IPS-15b (cell line): Measurements from ENCODE around the gene SUMO2.
"Not testable (repeated sequence)": the region's sequence is repeated elsewhere in the genome, so short reads cannot be mapped to it uniquely, and the experiment has no call there.

Source experiments
- H3K27me3 ChIP-seq: one replicate; pipeline ENCODE4 v1.6.1; 2013; ENCODE audit warnings: low read length; ENCODE audit not compliant: control insufficient read depth, insufficient read depth
- H3K36me3 ChIP-seq: one replicate; pipeline ENCODE4 v1.6.1; 2013; ENCODE audit warnings: low read length; ENCODE audit not compliant: control insufficient read depth, insufficient read depth
- H3K4me1 ChIP-seq: one replicate; pipeline ENCODE4 v1.6.1; 2013; ENCODE audit warnings: mild to moderate bottlenecking, low read length; ENCODE audit not compliant: control insufficient read depth, insufficient read depth
- H3K4me3 ChIP-seq: one replicate; pipeline ENCODE4 v1.5.1; 2013; ENCODE audit warnings: low read depth, low read length
- H3K9ac ChIP-seq: one replicate; pipeline ENCODE4 v1.6.1; 2013; ENCODE audit warnings: low read depth, mild to moderate bottlenecking, low read length
- H3K9me3 ChIP-seq: one replicate; pipeline ENCODE4 v1.6.1; 2013; ENCODE audit warnings: mild to moderate bottlenecking, low read length; ENCODE audit not compliant: control insufficient read depth, insufficient read depth

Gene SUMO2

DNA sequence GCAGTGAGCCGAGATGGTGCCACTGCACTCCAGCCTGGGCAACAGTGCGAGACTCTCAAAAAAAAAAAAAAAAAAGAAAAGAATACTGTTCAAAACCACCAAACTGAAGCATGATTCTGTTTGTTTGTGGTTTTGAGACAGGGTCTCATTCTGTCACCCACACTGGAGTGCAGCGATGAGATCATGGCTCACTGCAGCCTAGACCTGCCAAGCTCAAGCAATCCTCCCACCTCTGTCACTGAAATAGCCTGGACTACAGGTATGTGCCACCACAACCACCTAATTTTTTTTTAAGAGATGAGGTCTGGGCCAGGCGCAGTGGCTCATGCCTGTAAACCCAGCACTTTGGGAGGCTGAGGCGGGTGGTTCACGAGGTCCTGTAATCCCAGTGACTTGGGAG, 4.3 kb downstream of the SUMO2 start:
- Histone ChIP-seq H3K4me1 (peaks cover 6% of the 10 kb centered on the region), H3K9me3 (no peaks in the 10 kb centered on the region), H3K9ac (no peak overlapping the region), H3K27me3 (no peaks in the 10 kb centered on the region), H3K36me3 (peaks cover 43% of the 10 kb centered on the region), H3K4me3 (no peak overlapping the region)

- H3K9ac ChIP-seq = no peak overlapping the region
- H3K4me3 ChIP-seq = no peak overlapping the region
- no peaks in the 10 kb centered on the region for H3K27me3 ChIP-seq
- H3K4me1 ChIP-seq = peaks cover 6% of the 10 kb centered on the region
- H3K9me3 ChIP-seq = no peaks in the 10 kb centered on the region
- peaks cover 47% of the 10 kb centered on the region for H3K36me3 ChIP-seq
Observed at GRCh38 chr17:75176625-75177024, 6.1 kb downstream of the SUMO2 start.

DNA sequence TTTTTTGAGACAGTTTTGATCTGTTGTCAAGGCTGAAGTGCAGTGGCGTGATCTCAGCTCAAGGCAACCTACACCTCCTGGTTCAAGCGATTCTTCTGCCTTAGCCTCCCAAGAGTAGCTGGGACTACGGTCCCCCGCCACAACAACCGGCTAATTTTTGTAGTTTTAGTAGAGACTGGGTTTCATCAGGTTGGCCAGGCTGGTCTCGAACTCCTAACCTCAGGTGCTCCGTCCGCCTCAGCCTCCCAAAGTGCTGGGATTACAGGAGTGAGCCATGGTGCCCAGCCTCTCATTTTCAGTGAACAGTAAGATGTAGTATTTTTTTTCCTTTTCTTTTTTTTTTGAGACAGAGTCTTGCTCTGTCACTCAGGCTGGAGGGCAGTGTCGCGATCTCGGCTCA, 7.8 kb downstream of the SUMO2 start:
- Histone ChIP-seq H3K9ac (no peak overlapping the region), H3K4me3 (no peak overlapping the region), H3K9me3 (no peaks in the 10 kb centered on the region), H3K4me1 (no peaks in the 10 kb centered on the region), H3K36me3 (peaks cover 41% of the 10 kb centered on the region), H3K27me3 (no peaks in the 10 kb centered on the region)

DNA sequence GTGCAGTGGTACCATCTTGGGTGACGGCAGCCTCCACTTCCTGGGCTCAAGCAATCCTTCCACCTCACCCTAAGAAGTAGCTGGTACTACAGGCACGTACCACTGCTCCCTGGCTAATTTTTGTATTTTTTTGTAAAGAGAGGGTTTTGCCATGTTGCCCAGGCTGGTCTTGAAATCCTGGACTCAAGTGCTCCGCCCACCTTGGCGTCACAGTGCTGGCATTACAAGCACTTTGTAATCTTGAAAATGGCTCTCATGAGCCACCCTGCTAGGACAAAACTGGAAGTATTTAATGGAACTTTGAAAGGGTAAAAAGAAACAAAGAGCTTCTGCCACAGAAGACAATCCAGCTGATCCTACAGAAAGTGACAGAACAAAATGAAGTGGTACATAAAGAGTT, 9.2 kb downstream of the SUMO2 start:
- H3K9ac ChIP-seq = no peak overlapping the region
- peaks cover 37% of the 10 kb centered on the region for H3K36me3 ChIP-seq
- no peaks in the 10 kb centered on the region for H3K27me3 ChIP-seq
- H3K4me1 ChIP-seq = no peaks in the 10 kb centered on the region
- no peak overlapping the region for H3K4me3 ChIP-seq
- H3K9me3 ChIP-seq = no peaks in the 10 kb centered on the region

- Histone ChIP-seq H3K9me3 (no peaks in the 10 kb centered on the region), H3K9ac (no peak overlapping the region), H3K36me3 (peaks cover 23% of the 10 kb centered on the region), H3K27me3 (no peaks in the 10 kb centered on the region), H3K4me3 (no peak overlapping the region), H3K4me1 (no peaks in the 10 kb centered on the region)
Observed at GRCh38 chr17:75168998-75169397, 13.8 kb downstream of the SUMO2 start.

GRCh38 chr17:75164606-75165005, 18.2 kb downstream of the SUMO2 start:
- not testable (repeated sequence) for H3K27me3 ChIP-seq, H3K4me1 ChIP-seq, H3K9ac ChIP-seq, H3K4me3 ChIP-seq, H3K9me3 ChIP-seq
- H3K36me3 ChIP-seq = peaks cover 13% of the 10 kb centered on the region

GRCh38 chr17:75163074-75163473, 19.7 kb downstream of the SUMO2 start:
- Histone ChIP-seq H3K9ac (no peak overlapping the region), H3K4me3 (no peak overlapping the region), H3K9me3 (no peaks in the 10 kb centered on the region), H3K4me1 (no peaks in the 10 kb centered on the region), H3K36me3 (peaks cover 9% of the 10 kb centered on the region), H3K27me3 (no peaks in the 10 kb centered on the region)

GRCh38 chr17:75160211-75160610, 22.5 kb downstream of the SUMO2 start:
- no peak overlapping the region for H3K9ac ChIP-seq
- no peaks in the 10 kb centered on the region for H3K4me1 ChIP-seq
- no peaks in the 10 kb centered on the region for H3K27me3 ChIP-seq
- H3K9me3 ChIP-seq = no peaks in the 10 kb centered on the region
- no peak overlapping the region for H3K4me3 ChIP-seq
- H3K36me3 ChIP-seq = no peaks in the 10 kb centered on the region

DNA sequence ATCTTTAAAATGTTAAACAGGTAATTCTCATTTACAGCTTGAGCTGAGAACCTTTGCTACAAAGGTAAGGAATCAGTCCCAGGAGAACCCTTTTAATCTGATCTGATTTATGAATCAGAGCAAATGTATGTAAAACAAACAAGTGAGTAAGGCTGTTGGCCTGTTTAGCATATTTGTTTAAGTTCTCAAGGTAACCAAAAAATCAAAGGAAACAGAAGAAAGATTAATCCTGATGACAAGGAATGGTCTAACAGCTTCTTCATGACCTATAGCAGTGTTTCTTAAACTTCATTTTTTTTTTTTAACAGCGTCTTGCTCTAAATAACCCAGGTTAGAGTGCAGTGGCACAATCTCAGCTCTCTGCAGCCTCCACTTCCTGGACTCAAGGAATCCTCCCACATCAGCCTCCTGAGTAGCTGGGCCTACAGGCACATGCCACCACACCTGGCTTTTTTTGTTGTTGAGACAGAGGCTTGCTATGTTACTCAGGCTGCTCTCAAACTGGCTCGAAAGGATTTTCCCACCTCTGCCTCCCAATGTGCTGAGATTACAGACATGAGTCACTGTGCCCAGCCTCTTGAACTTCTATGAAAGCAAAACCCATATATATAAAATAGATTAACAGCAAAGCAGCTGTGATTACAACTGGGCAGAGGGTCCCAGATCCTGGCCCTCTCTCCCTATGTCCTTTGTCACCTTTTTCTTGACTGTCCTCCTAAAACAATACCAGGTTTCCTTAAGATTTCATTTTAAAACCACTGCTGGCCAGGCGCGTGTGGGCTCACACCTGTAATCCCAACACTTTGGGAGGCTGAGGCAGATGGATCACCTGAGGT, 23.3 kb downstream of the SUMO2 start:
- H3K36me3 ChIP-seq = no peaks in the 10 kb centered on the region

DNA sequence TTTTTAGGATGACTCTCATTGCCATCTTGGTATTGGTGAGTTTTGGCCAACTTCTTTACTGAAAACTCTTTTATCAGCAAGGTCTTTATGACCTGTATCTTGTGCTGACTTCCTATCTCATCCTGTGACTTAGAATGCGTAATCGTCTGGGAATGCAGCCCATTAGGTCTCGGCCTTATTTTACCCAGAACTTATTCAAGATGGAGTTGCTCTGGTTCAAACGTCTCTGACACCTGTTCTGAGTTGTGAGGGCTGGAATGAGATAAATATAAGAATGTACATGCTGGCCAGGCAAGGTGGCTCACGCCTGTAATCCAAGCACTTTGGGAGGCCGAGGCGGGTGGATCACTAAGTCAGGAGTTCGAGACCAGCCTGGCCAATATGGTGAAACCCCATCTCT, 24.3 kb downstream of the SUMO2 start:
- H3K9ac ChIP-seq = not testable (repeated sequence)

More for the DNA sequence above, 23.3 kb downstream of the SUMO2 start:
- Histone ChIP-seq H3K4me3 (no peak overlapping the region), H3K27me3 (no peaks in the 10 kb centered on the region), H3K9me3 (no peaks in the 10 kb centered on the region), H3K4me1 (peaks cover 6% of the 10 kb centered on the region), H3K9ac (no peak overlapping the region)

DNA sequence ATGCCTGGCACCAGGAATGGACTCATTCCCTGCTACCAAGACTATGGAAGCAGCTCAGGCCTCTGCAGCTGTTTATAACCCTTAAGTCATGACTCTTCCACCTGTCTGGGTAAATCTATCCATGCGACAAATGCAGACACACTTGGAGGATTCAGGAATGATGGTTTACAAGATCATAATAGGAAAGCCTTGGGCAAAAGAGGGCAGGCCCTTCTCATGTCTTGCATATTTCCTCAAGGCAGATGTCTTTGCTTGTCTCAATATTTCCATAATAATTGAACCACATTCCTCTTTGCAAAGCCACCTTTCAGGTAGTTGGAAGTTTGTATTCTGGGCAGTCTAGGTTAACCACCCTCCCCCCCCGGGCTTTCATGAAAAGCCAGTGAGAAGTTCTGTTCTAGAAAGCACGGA, 27.6 kb downstream of the SUMO2 start:
- Histone ChIP-seq H3K4me3 (peak overlapping the region; percentile 36), H3K9ac (no peak overlapping the region)

More for the DNA sequence above, 24.3 kb downstream of the SUMO2 start:
- H3K9me3 ChIP-seq, H3K36me3 ChIP-seq, H3K4me3 ChIP-seq, H3K27me3 ChIP-seq, H3K4me1 ChIP-seq: not testable (repeated sequence)

More for the DNA sequence above, 27.6 kb downstream of the SUMO2 start:
- Histone ChIP-seq H3K4me1 (peaks cover 8% of the 10 kb centered on the region), H3K9me3 (no peaks in the 10 kb centered on the region), H3K27me3 (no peaks in the 10 kb centered on the region), H3K36me3 (no peaks in the 10 kb centered on the region)
